HL-60 (cell line): ENCODE results near the gene BMERB1.

ENCODE experiments used
- GABPA ChIP-seq: IDR thresholded peaks from 2 replicates; pipeline ENCODE4 v1.6.1; 2012; ENCODE audit warnings: low read depth
- POLR2AphosphoS5 ChIP-seq: IDR thresholded peaks from 2 replicates; pipeline ENCODE4 v1.6.1; 2012; ENCODE audit warnings: low read depth
- TF ChIP-seq, protein P1 (sequence below): IDR thresholded peaks from one replicate; pipeline ENCODE4 v1.5.1; 2011; ENCODE audit warnings: low read length, control low read depth, inconsistent platforms; ENCODE audit not compliant: insufficient read depth
- TF ChIP-seq, protein P2 (sequence below): IDR thresholded peaks from 2 replicates; pipeline ENCODE4 v1.6.1; 2012; ENCODE audit warnings: low read depth; ENCODE audit not compliant: insufficient replicate concordance

DNA sequence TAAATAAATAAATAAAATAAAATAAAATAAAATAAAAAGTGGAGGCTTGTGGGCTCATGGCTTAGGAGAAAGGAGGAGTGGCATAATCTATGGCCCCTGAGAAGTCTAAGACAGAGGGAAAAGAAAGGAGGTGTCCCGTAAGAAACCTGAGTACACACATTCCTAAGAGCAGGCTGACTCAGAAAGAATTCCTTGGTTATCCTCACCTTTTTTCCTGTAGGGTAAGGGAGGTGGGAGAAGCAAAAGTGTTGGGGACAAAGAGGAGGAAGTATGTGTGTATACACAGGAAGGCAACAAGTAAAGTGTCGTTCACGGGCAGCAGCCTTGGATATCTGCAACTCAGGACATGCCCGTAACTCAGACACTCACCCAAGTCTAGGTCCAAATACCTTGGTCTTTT is 179.3 kb downstream of the BMERB1 start:
- TF ChIP-seq, protein P1, sequence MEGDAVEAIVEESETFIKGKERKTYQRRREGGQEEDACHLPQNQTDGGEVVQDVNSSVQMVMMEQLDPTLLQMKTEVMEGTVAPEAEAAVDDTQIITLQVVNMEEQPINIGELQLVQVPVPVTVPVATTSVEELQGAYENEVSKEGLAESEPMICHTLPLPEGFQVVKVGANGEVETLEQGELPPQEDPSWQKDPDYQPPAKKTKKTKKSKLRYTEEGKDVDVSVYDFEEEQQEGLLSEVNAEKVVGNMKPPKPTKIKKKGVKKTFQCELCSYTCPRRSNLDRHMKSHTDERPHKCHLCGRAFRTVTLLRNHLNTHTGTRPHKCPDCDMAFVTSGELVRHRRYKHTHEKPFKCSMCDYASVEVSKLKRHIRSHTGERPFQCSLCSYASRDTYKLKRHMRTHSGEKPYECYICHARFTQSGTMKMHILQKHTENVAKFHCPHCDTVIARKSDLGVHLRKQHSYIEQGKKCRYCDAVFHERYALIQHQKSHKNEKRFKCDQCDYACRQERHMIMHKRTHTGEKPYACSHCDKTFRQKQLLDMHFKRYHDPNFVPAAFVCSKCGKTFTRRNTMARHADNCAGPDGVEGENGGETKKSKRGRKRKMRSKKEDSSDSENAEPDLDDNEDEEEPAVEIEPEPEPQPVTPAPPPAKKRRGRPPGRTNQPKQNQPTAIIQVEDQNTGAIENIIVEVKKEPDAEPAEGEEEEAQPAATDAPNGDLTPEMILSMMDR: no peak
- no peak for TF ChIP-seq POLR2AphosphoS5
- TF ChIP-seq, protein P2, sequence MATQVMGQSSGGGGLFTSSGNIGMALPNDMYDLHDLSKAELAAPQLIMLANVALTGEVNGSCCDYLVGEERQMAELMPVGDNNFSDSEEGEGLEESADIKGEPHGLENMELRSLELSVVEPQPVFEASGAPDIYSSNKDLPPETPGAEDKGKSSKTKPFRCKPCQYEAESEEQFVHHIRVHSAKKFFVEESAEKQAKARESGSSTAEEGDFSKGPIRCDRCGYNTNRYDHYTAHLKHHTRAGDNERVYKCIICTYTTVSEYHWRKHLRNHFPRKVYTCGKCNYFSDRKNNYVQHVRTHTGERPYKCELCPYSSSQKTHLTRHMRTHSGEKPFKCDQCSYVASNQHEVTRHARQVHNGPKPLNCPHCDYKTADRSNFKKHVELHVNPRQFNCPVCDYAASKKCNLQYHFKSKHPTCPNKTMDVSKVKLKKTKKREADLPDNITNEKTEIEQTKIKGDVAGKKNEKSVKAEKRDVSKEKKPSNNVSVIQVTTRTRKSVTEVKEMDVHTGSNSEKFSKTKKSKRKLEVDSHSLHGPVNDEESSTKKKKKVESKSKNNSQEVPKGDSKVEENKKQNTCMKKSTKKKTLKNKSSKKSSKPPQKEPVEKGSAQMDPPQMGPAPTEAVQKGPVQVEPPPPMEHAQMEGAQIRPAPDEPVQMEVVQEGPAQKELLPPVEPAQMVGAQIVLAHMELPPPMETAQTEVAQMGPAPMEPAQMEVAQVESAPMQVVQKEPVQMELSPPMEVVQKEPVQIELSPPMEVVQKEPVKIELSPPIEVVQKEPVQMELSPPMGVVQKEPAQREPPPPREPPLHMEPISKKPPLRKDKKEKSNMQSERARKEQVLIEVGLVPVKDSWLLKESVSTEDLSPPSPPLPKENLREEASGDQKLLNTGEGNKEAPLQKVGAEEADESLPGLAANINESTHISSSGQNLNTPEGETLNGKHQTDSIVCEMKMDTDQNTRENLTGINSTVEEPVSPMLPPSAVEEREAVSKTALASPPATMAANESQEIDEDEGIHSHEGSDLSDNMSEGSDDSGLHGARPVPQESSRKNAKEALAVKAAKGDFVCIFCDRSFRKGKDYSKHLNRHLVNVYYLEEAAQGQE: no peak
- no peak for TF ChIP-seq GABPA
